AG09319 (cell line): ENCODE measurements around the gene LRRC30.

Experiments
- DNase-seq: peaks from one replicate; pipeline ENCODE4 v3.0.0-alpha.2; 2010; ENCODE audit warnings: low read depth; ENCODE audit errors: extremely low read depth
- CTCF ChIP-seq: IDR thresholded peaks from 2 replicates; pipeline ENCODE4 v1.5.1; 2011; ENCODE audit warnings: low read depth, mild to moderate bottlenecking, inconsistent platforms, low read length, moderate library complexity

The LRRC30 gene

GRCh38 chr18:7237673-7238272 is 6.9 kb downstream of the LRRC30 start:
- TF ChIP-seq CTCF: no peak
- DNase-seq: no peak

GRCh38 chr18:7242926-7243325 is 12.0 kb downstream of the LRRC30 start:
- no peak for TF ChIP-seq CTCF
- DNase-seq: no peak

- no peak for DNase-seq
- no peak for TF ChIP-seq CTCF
Observed at GRCh38 chr18:7248877-7249276, 18.0 kb downstream of the LRRC30 start.

- no peak for DNase-seq
- TF ChIP-seq CTCF: no peak
Observed at GRCh38 chr18:7254163-7254562, 23.3 kb downstream of the LRRC30 start.

- no peak for DNase-seq
- no peak for TF ChIP-seq CTCF
Observed at GRCh38 chr18:7255054-7255453, 24.2 kb downstream of the LRRC30 start.

- no peak for TF ChIP-seq CTCF
- no peak for DNase-seq
Observed at GRCh38 chr18:7255643-7256042, 24.8 kb downstream of the LRRC30 start.

- no peak for DNase-seq
- TF ChIP-seq CTCF: no peak
Observed at GRCh38 chr18:7256618-7257425, 25.9 kb downstream of the LRRC30 start.
